NCI-H1436 treated with DMSO at 0.1 percent for 48 hours (cell line): Measurements from ENCODE around the gene NR1H2.

ENCODE experiments used
- DNase-seq: peaks from one replicate; lab custom pipeline; 2025; lab: John Stamatoyannopoulos, UW

The NR1H2 gene

DNA sequence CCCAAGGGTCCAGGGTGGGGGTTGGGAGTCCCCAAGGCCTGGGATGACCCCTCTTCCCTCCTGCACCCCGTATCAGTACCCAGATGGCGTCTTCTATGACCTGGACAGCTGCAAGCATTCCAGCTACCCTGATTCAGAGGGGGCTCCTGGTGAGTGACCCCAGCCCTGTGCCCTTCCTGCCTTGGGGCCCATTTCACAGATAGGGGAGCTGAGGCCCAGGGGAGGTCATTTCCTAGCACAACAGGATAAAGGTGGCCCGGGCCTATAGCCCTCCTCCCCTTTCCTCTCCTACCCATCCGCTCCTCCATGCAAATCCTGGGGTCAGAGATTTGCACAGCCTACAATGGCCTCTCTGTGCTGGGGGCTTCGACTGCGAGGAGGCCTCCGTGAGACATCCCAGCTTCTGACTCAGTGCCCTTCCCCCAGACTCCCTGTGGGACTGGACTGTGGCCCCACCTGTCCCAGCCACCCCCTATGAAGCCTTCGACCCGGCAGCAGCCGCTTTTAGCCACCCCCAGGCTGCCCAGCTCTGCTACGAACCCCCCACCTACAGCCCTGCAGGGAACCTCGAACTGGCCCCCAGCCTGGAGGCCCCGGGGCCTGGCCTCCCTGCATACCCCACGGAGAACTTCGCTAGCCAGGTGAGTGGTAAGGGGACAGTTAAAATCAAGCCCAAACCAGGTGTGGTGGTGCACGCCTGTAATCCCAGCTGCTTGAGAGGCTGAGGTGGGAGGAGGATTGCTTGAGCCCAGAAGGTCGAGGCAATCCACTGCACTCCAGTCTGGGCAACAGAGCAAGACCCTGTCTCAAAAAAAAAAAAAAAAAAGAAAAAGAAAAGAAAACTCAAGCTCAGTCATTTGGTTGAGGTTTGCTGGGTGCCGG lies 46.4 kb downstream of the NR1H2 start:
- DNase-seq, result no peak

DNA sequence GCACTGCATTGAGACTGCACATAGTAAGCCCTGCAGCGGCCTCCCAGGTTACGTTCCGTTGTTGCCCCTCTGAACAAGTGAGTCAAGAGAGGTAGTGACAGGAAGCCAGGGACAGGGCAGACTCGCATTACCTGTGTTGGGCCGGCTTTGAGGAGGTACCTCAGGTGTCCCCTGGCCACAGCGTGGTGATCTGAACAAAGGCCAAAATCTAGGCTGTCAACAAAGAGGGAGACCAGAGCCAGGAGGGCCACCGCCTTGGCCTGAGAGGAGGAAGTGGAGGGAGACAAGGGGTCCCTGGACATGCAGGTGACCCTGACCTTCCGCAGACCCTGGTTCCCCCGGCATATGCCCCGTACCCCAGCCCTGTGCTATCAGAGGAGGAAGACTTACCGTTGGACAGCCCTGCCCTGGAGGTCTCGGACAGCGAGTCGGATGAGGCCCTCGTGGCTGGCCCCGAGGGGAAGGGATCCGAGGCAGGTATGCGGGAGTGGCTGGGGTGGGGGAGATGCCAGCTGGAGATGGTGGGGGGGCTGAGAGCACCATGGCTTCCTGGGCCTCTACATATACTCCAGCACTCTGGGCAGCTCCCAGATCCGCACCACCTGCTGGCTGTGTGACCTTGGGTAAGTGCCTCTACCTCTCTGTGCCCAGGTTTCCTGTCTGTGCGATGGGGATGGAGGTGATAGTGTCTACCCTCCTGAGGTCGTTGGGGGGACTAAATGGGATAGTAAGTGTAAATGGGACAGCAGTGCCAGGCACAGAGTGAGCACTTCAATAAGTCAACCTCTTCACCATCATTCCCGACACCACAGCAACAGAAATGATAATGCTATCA lies 47.2 kb downstream of the NR1H2 start:
- DNase-seq, result no peak

DNA sequence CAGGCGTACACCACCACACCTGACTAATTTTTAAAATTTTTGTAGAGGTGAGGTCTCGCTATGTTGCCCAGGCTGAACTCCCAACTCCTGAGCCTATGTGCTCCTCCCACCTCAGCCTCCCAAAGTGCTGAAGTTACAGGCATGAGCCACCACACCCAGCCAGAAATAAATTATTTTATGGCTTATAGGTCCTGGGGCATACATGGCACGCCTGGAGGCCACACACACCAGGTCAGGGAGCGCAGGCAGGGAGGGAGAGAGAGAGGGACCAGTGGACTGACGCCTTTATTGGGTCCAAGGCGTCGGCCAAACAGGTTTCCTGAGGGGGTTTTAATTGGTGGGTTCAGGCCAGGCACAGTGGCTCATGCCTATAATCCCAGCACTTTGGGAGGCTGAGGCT lies 49.3 kb downstream of the NR1H2 start:
- no peak for DNase-seq

DNA sequence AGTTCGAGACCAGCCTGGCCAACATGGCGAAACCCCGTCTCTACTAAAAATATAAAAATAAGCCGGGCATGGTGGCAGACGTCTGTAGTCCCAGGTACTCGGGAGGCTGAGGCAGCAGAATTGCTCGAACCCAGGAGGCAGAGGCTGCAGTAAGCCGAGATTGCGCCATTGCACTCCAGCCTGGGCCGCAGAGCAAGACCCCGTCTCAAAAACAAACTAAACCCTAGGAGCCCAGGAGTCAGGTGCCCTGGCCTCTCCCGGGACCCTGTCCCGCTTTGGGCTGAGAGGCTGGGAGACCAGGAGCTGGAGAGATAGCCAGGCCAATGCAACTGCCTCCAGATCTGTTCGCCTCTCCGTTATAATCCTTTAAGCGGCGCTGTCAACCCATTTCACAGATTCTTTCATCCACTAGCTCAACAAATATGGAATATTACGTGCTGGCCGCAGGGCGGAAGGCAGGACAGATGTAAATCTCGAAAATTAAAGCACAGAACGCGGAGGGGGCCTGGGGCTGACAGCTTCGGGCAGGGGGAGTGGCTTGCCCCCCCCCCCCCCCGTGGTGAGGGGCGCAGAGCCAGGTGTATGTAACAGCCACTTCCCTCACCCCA lies 51.2 kb downstream of the NR1H2 start:
- no peak for DNase-seq

DNA sequence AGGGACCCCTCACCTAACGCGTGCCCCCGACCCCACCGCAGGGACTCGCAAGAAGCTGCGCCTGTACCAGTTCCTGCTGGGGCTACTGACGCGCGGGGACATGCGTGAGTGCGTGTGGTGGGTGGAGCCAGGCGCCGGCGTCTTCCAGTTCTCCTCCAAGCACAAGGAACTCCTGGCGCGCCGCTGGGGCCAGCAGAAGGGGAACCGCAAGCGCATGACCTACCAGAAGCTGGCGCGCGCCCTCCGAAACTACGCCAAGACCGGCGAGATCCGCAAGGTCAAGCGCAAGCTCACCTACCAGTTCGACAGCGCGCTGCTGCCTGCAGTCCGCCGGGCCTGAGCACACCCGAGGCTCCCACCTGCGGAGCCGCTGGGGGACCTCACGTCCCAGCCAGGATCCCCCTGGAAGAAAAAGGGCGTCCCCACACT lies 51.8 kb downstream of the NR1H2 start:
- DNase-seq, result no peak

DNA sequence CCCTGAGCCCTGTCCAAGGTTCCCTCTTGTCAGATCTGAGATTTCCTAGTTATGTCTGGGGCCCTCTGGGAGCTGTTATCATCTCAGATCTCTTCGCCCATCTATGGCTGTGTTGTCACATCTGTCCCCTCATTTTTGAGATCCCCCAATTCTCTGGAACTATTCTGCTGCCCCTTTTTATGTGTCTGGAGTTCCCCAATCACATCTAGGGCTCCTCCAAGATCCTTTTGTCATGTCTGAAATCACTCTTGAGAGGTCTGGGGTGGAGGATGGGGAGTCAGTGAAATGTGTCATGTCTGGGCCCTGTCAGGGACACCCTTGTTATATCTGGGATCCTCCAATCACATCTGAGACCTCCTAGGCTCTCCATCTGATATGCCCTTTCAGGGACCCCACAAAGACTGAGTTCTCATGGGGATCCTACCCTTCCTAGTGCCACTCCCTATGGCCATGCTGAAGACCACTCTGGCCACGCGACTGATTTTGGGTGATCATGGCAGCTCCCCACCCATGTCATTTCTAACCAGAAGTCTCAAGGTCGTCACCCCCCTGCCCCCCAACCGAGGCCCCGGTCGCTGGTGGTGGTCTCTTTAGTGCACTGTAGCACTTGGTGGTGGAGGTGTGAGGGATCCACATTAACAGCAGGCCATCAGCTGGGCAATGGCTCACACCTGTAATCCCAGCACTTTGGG lies 52.7 kb downstream of the NR1H2 start:
- no peak for DNase-seq

DNA sequence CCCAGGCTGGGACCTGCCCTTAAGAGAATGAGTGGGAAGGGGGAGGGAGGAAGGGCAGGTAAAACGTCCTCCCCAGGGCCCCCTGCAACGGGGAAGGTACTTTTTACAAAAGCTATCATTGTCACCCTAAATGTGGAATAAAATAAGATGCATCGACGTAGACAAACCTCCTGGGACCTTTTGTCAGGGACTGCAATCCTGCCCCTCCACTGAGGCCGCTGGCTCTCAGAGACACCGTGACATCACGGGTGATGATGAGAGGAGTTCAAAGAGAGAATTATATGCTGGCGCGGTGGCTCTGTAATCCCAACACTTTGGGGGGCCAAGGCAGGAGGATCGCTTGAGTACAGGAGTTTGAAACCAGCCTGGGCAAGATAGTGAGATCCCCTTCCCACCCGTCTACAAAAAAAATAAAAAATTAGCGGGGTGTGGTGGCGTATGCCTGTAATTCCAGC lies 54.7 kb downstream of the NR1H2 start:
- no peak for DNase-seq

DNA sequence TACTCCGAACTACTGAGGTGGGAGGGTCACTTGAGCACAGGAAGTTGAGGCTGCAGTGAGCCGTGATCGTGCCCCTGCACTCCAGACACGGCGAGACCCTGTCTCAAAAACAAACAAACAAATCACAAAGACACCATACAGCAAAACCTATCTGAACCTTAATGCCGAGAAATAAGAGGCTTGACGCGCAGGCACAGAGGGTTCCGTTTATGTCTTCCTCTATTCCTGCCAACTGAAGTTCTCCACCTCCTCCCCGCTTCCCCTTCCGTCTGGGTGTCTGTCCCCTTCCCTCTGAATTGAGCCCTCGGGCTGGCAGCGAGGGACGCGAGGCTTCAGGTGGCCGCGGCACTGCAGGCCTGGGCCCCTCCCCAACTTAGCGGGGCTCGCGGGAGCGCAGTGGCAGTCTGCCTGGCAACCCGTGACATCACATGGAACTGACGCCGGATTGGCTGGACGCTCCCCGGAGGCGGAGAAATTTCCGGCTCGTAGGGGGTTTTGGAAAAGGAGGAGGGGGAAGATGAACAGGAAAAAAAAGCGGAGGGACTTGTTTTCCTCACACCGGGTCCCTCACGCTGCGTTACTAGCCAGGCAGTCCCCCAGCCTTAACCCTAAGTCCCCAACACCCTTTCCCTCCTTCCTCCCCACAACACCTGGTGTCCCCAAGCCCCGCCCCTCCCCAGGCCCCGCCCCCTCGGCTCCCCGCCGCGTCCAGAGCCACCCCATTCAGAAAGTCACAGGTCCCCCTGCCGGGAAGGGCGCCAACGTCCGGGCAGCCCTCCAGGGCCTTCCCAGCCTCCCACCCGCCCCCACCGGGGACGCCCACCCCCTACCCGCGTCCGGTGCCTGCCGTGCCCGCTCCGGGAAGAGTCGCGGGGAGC lies 55.3 kb downstream of the NR1H2 start:
- DNase-seq, result peak; percentile 60

DNA sequence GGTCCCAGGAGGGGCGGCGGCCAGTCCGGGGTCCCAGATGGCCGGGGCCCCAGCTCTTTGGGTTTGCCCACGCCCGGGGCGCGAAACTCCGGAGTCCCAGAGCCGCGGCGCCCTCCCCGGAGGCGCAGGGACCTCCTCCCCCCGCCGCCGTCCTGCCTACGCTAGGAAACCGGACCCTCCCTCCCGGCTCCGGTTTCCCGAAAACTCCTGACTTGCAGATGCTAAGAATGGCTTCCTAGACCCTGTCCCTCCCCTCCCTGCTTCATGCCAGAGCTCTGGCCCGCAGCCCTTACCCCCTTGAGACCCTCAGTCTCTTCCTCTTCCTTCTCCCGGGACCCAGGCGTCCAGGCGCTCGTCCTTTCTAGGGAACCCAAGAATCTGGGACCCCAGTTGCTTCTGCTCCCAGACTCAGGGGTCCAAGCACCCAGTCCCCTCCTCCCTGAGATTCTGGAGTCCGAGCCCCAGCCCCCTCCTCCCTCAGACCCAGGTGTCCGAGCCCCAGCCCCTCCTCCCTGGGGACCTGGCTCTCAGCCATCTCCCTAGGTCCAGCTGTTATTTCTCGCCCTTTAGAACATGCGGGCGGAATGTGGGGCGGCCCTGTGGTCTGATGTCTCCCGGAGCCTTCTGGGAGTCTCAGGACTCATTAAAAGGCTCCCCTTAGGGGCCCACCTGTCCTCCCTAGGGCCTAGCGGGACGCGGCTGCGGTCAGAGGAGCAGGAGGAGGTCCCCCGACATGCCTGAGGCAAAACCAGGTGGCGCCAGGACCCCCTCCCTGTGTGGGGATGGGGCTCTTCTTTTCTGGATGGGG lies 56.2 kb downstream of the NR1H2 start, which contains the start of gene MYBPC2:
MYBPC2 (plus strand) TSS at position 672 of the 808 bp plus-strand sequence; CDS start at position 734, 62 bp downstream.
- DNase-seq, result no peak
